Stimulated activated CD8-positive, alpha-beta memory T cell treated with anti-CD3 and anti-CD28 coated beads, Interleukin-7, amount 100 ng/mL, for 48 hours (primary cell): ENCODE data around the gene TMEM248.
"Not testable (repeated sequence)": the region's sequence is repeated elsewhere in the genome, so short reads cannot be mapped to it uniquely, and the experiment has no call there.

ENCODE experiments used
- DNase-seq, 2 donors: peaks; one replicate each; pipeline ENCODE4 v3.0.0-alpha.2; 2020; ENCODE audit warnings: low read depth in 1 of 2; ENCODE audit errors: extremely low read depth in 1 of 2

TMEM248 gene

DNA sequence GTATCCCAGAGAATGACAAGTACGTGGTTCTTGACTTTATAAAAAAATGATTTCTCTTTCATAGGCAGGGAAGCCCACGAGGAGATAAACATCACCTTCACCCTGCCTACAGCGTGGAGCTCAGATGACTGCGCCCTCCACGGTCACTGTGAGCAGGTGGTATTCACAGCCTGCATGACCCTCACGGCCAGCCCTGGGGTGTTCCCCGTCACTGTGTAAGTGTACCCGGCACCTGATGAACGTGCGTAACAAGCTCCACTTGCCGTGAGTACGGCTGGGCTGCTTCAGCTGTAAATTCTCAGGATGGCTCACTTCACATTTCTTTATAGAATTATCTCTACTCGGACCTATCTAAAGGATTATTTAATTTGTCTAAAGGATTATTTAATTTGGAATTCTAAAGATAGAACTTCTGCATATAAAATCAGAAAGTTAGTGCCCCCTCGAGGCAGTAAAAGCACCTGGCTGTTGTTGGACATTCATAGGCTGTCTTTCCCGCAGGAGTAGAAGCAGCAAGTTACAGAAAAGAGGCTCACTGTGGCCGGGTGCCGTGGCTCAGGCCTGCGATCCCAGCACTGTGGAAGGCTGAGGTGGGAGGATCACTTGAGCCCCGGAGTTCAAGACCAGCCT, 27.6 kb downstream of the TMEM248 start:
- no peak for DNase-seq

DNA sequence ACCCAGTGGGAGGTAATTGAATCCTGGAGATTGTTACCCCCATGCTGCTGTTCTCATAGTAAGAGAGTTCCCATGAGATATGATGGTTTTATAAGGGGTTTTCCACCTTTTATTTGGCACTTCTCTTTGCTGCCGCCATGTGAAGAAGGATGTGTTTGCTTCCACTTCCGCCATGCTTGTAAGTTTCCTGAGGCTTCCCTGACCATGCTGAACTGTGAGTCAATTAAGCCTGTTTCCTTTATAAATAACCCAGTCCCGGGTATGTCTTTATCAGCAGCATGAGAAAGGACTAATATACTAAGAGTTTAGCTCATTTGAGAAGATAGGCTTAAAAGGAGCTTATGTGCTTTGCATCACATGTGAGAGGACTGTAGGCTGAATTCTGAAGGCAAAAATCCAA, 29.3 kb downstream of the TMEM248 start:
- no peak for DNase-seq

DNA sequence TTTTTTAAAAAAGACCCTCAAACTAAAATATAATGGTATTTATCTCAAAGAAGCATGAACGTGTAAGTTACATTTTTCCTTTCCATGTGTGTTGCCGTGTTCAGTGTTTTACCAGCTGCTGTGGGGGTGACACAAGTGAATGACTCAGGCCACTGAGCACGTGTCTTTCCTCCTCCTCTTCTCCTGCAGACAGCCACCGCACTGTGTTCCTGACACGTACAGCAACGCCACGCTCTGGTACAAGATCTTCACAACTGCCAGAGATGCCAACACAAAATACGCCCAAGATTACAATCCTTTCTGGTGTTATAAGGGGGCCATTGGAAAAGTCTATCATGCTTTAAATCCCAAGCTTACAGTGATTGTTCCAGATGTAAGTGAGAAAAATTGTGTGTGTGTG, 29.7 kb downstream of the TMEM248 start:
- DNase-seq: no peak

DNA sequence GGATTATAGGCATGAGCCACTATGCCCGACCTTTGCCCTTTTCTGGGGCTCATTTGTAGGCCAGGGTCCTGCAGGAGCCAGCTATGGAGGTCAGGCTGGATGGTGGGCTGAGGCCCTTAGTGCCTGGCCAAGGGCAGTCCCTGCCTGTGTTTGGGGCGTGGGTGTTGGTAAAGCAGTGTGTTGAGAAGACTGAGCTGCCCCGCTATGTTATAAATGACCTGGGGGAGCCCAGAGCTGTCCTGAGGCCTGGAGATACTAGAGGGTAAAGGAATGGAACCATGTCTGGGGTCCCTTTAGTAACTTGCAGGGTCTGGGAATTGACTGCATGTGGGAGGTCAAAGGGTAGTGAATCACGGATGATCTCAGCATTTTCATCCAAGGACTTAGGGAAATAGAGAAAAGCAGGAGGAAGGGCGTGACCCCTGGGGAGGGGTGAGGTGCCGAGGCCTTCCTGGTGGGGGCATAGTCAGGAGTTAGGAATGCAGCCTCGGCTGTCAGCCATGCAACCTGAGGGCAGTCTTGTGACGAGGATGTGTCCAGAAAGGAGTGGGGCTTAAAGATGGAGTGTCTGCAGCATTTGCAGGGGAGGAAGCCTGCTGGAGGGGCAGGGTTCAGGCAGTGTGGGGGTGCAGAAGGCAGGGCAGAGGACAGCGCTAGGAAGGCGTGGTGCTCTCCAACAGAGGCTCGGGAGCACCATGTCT, 31.5 kb downstream of the TMEM248 start:
- no peak for DNase-seq

DNA sequence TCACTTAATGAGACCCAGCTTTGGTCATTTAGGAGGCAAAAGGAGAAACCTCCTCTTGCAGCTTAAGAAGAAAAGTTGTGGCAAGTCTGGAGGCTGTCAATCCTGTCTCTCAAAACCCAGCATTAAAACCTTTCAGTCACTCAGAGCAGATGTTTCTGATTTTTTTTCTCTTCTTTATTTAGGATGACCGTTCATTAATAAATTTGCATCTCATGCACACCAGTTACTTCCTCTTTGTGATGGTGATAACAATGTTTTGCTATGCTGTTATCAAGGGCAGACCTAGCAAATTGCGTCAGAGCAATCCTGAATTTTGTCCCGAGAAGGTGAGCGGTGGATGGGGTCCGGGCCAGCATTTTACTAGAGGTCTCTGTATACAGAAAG, 32.0 kb downstream of the TMEM248 start:
- no peak for DNase-seq

DNA sequence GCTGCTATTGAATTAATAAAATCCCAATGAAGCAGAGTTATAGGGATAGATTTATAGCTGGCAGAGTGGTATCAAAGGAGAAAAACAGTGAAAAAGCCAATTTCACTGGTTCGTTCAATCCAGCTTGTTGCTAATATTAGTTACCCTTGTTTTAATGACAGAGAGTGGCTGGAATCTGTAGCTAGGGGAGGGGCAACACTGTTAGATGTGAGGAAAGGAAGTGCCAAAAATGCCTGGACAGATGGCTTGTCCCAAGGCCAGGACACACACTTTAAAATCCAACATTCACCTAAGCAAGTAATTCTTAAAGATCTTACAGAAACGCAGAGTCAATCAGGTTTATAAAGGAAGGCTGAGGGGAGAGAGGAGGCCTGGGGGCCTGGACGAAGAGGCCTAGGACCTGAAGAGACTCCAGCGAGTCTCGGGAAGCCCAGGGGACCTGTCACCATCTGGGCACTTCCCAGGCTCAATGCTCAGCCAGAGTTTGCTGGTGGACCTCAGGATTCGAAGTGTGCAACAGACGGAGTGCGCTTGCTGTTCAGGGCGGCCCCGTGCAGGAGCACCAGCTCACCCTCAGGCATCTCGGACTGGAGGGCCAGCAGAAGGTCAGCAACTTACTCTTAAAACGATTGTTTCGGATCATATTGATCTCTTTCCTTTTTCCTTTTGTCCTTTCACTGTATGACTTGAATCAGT, 36.7 kb downstream of the TMEM248 start:
- DNase-seq: no peak

DNA sequence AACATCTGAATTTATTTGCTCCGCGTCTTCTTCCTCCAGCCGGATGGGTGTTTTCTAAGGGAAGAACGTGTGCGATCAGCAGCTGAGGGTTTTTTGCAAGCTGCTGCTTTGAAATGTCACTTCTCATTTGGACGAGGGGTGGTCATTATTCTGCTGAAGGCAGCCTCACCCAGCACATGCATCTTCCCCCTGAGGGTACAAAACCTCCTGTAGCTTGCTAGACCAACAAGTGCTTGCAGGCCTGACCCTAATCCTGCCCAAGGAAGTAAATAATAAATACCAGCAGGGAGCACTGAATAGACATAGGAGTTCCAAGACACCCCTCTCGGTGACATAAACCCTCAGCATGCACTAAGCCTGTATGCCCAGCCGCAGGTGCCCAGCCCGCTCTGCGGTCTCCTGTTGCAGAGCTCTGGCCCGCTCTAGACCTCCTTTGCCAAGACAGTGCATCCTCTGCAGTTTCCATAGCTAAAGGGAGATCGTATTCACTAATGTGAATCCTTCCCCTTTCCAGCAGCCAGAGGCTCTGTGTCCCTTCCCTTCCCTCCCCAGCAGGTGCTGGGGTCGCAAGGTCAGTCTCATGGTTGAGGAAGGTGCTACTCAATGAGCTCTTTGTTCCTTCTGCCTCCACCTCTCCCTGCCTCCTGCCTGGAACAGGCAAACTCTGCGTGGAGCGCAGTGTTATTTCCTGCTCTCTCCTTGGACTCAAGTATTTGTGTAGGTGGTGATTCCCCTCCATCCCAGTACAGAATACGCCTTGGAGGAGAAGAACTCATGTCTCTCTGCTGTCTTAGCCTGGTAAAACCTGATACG, 37.7 kb downstream of the TMEM248 start:
- DNase-seq: no peak

DNA sequence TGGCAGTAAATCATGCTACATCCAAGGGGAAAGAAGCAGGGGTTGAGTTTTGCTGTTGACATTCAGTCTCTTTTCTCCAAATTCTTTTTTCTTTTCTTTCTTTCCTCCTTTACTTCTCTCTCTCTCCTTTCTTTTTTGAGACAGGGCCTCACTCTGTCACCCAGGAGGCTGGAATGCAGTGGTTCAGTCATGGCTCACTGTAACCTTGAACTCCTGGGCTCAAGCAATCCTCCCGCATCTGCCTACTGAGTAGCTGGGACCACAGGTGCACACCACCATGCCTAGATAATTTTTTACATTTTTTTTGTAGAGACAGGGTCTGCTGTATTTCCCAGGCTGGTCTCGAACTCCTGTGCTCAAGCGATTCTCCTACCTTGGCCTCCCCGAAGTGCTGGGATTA, 39.2 kb downstream of the TMEM248 start:
- DNase-seq: no peak

DNA sequence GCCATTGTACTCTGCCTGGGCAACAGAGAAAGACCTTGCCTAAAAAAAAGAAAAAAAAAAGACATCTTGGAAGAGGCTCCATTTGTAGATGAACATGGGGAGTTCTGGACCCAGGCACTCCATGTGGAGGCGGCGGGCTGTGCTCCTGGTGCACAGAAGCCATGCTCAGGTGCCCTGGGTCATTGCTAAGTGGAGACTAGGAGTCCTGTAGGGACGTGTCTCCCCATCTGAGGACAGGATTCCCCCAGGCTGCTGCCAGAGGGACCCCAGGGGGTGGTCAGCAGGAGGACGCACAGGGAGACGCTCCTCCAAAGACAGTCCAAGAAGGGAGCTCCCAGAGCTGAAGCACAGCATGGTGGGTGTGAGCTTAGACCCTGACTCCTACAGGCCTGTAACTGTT, 40.1 kb downstream of the TMEM248 start:
- DNase-seq: no peak

DNA sequence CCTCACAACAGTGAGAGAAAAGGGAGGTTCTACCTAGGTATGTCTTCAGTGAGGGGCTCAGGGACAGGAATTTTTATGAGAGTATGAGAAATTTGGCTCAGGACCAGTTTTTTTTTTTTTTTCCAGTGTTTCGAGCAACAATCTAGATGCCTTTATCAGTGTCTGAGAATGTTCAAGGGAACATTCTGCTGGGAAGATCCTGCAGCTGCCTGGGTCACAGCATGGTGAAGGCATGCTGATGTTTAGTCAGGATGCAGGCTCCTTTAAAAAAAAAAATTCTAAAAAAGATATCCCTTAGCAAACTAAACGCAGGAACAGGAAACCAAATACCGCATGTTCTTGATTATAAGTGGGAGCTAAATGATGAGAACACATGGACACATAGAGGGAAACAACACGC, 43.4 kb downstream of the TMEM248 start:
- DNase-seq: no peak

DNA sequence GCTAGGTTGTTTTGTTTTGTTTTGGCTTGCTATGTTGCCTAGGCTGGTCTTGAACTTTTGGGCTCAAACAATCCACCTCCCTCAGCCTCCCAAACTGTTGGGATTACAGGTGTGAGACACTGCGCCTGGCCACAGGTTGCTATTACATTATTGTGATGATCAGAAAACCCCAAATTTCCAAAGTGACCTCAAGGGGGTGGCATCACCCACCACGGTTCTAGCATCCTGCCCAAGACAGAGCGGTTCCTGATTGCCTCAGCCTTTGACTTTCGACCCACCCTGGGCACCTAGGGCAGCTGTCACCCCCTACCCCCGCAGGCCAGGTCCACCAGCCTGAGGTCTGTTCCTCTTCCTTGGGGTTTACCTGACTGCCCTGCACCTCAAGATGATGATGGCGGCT, 46.0 kb downstream of the TMEM248 start:
- DNase-seq: no peak

DNA sequence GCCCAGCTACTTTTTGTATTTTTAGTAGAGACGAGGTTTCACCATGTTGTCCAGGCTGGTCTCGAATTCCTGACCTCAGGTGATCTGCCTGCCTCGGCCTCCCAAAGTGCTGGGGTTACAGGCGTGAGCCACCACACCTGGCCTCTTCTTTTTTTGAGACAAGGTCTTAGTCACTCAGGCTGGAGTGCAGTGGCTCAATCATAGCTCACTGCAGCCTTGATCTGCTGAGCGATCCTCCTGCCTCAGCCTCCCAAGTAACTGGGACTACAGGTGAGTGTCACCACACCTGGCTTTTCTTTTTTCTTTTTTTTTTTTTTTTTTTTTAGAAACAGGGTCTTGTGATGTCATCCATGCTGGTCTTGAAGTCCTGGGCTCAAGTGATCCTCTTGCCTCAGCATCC, 48.0 kb downstream of the TMEM248 start:
- not testable (repeated sequence) for DNase-seq

DNA sequence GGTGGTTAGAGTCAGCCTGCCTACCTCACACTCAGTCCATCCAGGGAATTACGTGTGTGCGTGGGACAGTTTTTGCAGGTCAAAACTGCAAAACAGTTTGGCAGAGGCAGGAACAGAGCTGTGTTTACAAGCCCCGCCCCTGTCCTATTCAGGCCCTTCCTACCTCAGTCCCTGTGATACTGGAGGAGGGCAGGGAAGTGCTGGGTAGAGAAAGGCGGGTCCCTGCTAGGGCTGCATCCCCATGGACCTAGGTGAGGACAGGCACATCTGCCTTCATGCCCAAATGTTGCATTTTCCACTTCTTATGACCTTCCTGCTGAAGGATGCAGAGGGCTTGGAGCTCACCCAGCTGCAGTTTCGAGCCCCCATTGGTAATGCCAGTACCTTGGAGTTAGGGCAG, 49.3 kb downstream of the TMEM248 start:
- no peak for DNase-seq

DNA sequence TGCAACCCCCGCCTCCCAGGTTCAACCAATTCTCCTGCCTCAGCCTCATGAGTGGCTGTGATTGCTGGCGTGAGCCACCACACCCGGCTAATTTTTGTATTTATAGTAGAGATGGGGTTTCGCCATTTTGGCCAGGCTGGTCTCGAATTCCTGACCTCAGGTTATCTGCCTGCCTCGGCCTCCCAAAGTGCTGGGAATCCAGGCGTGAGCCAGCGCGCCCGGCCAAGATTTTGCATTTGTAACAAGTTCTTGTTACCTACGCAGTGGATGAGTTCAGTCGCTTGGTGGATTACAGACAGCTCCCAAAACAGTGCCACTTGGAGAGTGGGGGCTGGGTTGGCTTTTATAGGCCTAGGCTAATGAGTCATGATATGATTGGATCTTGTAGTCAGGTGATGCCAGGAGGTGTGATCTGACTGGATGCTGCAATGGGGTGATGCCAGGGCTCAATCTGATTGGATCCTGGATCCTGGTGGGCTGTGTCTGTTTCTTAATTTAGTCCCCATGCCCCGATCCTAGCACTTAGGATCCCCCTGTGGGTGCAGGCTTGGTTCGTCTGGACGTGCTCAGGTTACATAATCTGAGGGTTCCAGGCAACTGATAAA, 54.1 kb downstream of the TMEM248 start:
- no peak for DNase-seq

DNA sequence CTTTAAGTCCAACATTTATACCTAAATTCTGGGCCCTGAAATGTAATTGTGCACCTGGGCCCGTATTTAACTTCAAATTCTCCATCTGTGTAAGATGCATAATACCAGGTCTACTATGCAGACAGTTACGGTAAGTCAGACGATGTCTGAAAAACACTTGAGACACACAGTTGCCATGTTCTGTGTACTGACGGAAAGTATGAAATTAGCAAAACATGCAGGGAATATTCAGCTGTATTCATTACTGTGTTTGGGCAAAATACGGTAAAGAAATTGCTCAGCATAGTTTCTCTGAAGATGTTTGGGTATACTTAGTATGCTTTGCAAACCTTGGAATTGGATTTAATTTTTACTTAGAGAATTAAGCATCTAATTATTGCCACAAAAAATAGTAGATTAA, 57.3 kb downstream of the TMEM248 start:
- not testable (repeated sequence) for DNase-seq

DNA sequence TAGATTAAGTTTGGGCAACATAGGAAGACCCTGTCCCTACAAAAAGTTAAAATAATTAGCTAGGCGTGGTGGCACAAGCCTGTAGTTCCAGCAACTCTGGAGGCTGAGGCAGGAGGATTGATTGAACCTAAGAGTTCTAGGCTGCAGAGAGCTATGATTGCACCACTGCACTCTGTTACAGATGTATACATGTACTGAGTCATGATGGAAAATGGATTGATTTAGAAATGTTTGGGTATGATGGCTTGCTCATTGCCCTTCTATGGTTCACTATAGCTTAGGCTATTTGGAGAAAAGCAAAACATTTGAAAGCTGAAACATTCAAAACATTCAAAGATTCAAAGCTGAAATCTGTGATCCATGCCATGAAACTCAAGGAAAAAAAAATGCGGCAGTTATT, 58.0 kb downstream of the TMEM248 start:
- DNase-seq: not testable (repeated sequence)

DNA sequence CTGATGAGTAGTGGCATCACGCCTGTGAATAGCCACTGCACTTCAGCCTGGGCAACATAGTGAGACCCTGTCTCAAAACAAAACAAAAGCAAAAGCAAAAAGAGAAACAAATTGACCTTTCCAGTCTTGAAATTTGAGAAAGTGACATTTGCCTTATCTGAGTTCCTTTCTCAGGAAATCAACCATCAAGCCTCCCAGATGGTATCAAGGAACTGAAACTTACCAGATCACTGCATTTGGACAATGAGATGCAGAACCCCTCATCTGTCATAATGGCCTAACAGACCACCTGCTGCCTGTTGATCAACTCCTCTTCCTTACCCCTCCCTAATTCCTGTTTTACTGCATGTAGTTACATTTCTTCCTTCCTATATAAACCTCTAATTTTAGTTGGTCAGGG, 59.3 kb downstream of the TMEM248 start:
- not testable (repeated sequence) for DNase-seq

DNA sequence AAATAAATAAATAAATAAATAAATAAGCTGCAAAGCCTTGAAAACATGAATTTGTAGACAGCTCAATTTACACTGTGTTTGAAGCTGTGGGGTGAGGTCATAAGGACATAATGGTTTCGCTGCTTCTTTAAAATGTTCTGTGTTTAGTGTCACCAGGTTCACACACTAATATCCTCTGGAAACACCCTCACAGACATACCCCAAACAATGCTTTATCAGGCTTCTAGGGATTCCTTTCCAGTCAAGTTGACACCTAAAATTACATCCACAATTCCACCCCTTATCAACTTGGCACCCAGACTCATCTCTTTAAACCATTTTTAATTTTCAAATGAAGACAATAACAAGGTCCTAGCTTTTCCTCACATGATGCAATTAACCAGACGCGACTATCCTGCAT, 68.5 kb downstream of the TMEM248 start:
- not testable (repeated sequence) for DNase-seq

DNA sequence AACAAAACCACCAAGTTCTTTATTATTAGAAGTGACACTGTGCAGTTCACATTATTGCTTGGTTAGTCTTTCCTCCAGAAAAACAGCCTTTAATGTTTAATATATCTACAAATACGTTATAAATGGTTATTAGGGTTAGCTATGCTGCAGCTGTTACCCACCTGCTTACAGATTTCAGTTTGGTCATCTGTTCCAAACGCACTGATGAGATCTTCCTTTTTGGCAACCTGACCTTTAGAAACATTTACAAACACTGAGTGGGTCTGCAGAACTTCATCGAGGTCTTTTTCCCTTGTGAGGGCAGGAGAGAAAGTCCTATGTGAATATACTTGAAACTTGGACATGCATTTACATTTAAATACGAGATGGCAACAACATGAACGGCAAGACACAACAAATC, 73.0 kb downstream of the TMEM248 start:
- DNase-seq: not testable (repeated sequence)

DNA sequence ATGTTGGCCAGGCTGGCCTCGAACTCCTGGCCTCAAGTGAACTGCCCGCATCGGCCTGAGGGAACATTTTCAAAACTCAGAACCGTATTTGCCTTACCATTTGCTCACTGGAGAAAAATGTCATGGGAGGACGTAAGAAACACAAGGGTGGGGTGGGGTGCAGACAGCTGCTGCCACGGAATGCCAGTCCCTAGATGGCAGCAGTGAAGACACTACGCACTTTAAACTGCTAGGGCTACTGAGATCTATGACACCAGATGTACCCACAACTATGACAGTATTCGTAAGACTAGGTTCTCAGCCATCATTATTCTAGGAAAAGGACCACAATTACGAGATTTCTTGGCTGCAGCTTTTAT, 73.6 kb downstream of the TMEM248 start:
- DNase-seq: peak in 1 of 2 donors; percentile 5
